GM23338 (cell line): ENCODE data around the gene WDR13. TPM values are rescaled to one million over a fixed set of nuclear protein-coding genes. Genes with fewer than 3 reads are reported as not detected.
A peak's percentile ranks its signal among the peaks of the same experiment; 100 is the strongest.

Experiments used
- ATAC-seq: fragments of 200-7000 bp; cut with Tn5 transposase; 3 replicates; pipeline ENCODE4 v1.9.1; 2020
- DNase-seq: peaks from one replicate; pipeline ENCODE4 v3.0.0-alpha.2; 2015; ENCODE audit warnings: low spot score
- H2AFZ ChIP-seq: fragments of 200-600 bp; sonication (generic); 2 replicates; pipeline ENCODE4 v1.8.0; 2016; ENCODE audit warnings: antibody characterized with exemption, mild to moderate bottlenecking, moderate library complexity
- H3F3A ChIP-seq: fragments of 200-600 bp; sonication (generic); replicated peaks from 2 replicates; pipeline ENCODE4 v1.8.0; 2017; ENCODE audit warnings: antibody characterized with exemption, mixed run types, low read depth
- H3K27ac ChIP-seq: fragments of 200-600 bp; sonication (generic); 2 replicates; pipeline ENCODE4 v1.6.1; 2016; ENCODE audit warnings: low read depth
- H3K27me3 ChIP-seq: fragments of 200-600 bp; sonication (generic); 2 replicates; pipeline ENCODE4 v1.8.0; 2016; ENCODE audit warnings: mild to moderate bottlenecking, mixed run types, moderate library complexity; ENCODE audit not compliant: insufficient read depth
- H3K36me3 ChIP-seq: fragments of 200-600 bp; sonication (generic); 2 replicates; pipeline ENCODE4 v1.8.0; 2016; ENCODE audit warnings: mild to moderate bottlenecking; ENCODE audit not compliant: insufficient read depth
- H3K4me1 ChIP-seq: fragments of 200-600 bp; sonication (generic); 2 replicates; pipeline ENCODE4 v1.8.0; 2016; ENCODE audit warnings: mild to moderate bottlenecking, moderate library complexity; ENCODE audit not compliant: insufficient read depth
- H3K4me2 ChIP-seq: fragments of 200-600 bp; sonication (generic); 2 replicates; pipeline ENCODE4 v1.7.1; 2017; ENCODE audit warnings: mixed run types
- H3K4me3 ChIP-seq: fragments of 200-600 bp; sonication (generic); 2 replicates; pipeline ENCODE4 v1.6.1; 2016; ENCODE audit warnings: mixed run types
- H3K79me2 ChIP-seq: fragments of 200-600 bp; sonication (generic); replicated peaks from 2 replicates; pipeline ENCODE4 v1.8.0; 2017; ENCODE audit warnings: mild to moderate bottlenecking; ENCODE audit not compliant: insufficient read depth
- H3K9me2 ChIP-seq: fragments of 200-600 bp; sonication (generic); 2 replicates; pipeline ENCODE4 v1.8.0; 2017; ENCODE audit not compliant: insufficient read depth
- H4K20me1 ChIP-seq: fragments of 200-600 bp; sonication (generic); replicated peaks from 2 replicates; pipeline ENCODE4 v1.8.0; 2017; ENCODE audit warnings: mild to moderate bottlenecking; ENCODE audit not compliant: insufficient read depth
- H3K27ac Mint-ChIP-seq: 2 replicates; pipeline ENCODE4 v1.8.0; 2020; ENCODE audit warnings: inconsistent platforms, mild to moderate bottlenecking, moderate library complexity, mixed read lengths
- H3K27me3 Mint-ChIP-seq: 3 replicates; pipeline ENCODE4 v1.8.0; 2022; ENCODE audit warnings: low read depth, mild to moderate bottlenecking, moderate library complexity, mixed read lengths, inconsistent platforms; ENCODE audit not compliant: insufficient read depth, poor library complexity
- H3K36me3 Mint-ChIP-seq: 3 replicates; pipeline ENCODE4 v1.8.0; 2021; ENCODE audit warnings: low read depth, mild to moderate bottlenecking, inconsistent platforms, moderate library complexity, mixed read lengths
- H3K4me1 Mint-ChIP-seq: 3 replicates; pipeline ENCODE4 v1.8.0; 2020; ENCODE audit warnings: mild to moderate bottlenecking, inconsistent platforms, mixed read lengths
- H3K4me3 Mint-ChIP-seq: 3 replicates; pipeline ENCODE4 v1.8.0; 2021; ENCODE audit warnings: moderate library complexity, mild to moderate bottlenecking, inconsistent platforms, mixed read lengths
- H3K9me3 Mint-ChIP-seq: 3 replicates; pipeline ENCODE4 v1.8.0; 2020; ENCODE audit warnings: moderate library complexity, mild to moderate bottlenecking, inconsistent platforms, mixed read lengths
- CREB1 ChIP-seq: fragments of 250-450 bp; sonication (Bioruptor Pico); IDR thresholded peaks from 2 replicates; pipeline ENCODE4 v1.5.0; 2020; ENCODE audit warnings: low read depth, mild to moderate bottlenecking, moderate library complexity
- ETS1 ChIP-seq: IDR thresholded peaks from 2 replicates; pipeline ENCODE4 v1.6.1; 2016; ENCODE audit warnings: antibody characterized with exemption
- EZH2 ChIP-seq: fragments of 200-600 bp; sonication (generic); IDR thresholded peaks from one replicate; pipeline ENCODE4 v1.8.0; 2017; ENCODE audit warnings: antibody characterized with exemption, mild to moderate bottlenecking, low read depth; ENCODE audit not compliant: unreplicated experiment
- EZH2phosphoT487 ChIP-seq: fragments of 200-600 bp; sonication (generic); IDR thresholded peaks from one replicate; pipeline ENCODE4 v1.8.1; 2018; ENCODE audit warnings: antibody characterized with exemption; ENCODE audit not compliant: unreplicated experiment
- JUNB ChIP-seq: IDR thresholded peaks from one replicate; pipeline ENCODE4 v1.6.1; 2016; ENCODE audit warnings: antibody characterized with exemption; ENCODE audit not compliant: unreplicated experiment
- NANOG ChIP-seq: IDR thresholded peaks from 2 replicates; pipeline ENCODE4 v1.6.1; 2016; ENCODE audit warnings: antibody characterized with exemption, borderline replicate concordance
- POLR2AphosphoS5 ChIP-seq: IDR thresholded peaks from 2 replicates; pipeline ENCODE4 v1.6.1; 2016; ENCODE audit warnings: antibody characterized with exemption, low read depth
- REST ChIP-seq: IDR thresholded peaks from one replicate; pipeline ENCODE4 v1.6.1; 2018; ENCODE audit warnings: antibody characterized with exemption; ENCODE audit not compliant: unreplicated experiment
- STAT1 ChIP-seq: IDR thresholded peaks from one replicate; pipeline ENCODE4 v1.6.1; 2016; ENCODE audit warnings: antibody characterized with exemption; ENCODE audit not compliant: unreplicated experiment
- ZNF114 ChIP-seq: fragments of 250-450 bp; sonication (Bioruptor Pico); IDR thresholded peaks from 2 replicates; pipeline ENCODE4 v1.5.0; 2020; ENCODE audit warnings: mild to moderate bottlenecking, moderate library complexity
- ZNF331 ChIP-seq: fragments of 250-450 bp; sonication (Bioruptor Pico); IDR thresholded peaks from 2 replicates; pipeline ENCODE4 v1.5.0; 2020; ENCODE audit warnings: low read depth, mild to moderate bottlenecking, moderate library complexity
- polyA plus RNA-seq: library from polyadenylated mRNA; unstranded; fragments of >200 nt; fragmentation: Nextera tagmentation; extraction: Ambion mirVana; gene quantifications from 2 replicates; pipeline ENCODE4 v1.2.1, GENCODE V29; 2016
- total RNA-seq: library from RNA; depleted of rRNA; stranded (reverse); fragments of >200 nt; shearing (Covaris generic); gene quantifications from 2 replicates; pipeline ENCODE4 v1.2.3, GENCODE V29; 2014
- TF ChIP-seq, protein P1 (sequence below): fragments of 250-450 bp; sonication (Bioruptor Pico); IDR thresholded peaks from 2 replicates; pipeline ENCODE4 v1.5.0; 2020; ENCODE audit warnings: mild to moderate bottlenecking, moderate library complexity
- TF ChIP-seq, protein P2 (sequence below), 2 experiments: fragments of 200-600 bp in 1 of 2; sonication (generic) in 1 of 2; conservative IDR thresholded peaks; 2 replicates each; pipeline versions ENCODE4 v1.5.1 to v1.6.1; 2016 to 2017; ENCODE audit warnings: antibody characterized with exemption in 2 of 2, low read depth in 2 of 2, mild to moderate bottlenecking in 2 of 2, moderate library complexity in 1 of 2

The WDR13 gene
- total and polyA plus RNA-seq, 2 experiments from 2014 or later, result 24.2 to 24.9 TPM

GRCh38 chrX:48575642-48576041 lies 21.6 kb upstream of the WDR13 start:
- Histone ChIP-seq H3K36me3 (peaks cover 32% of the 10 kb centered on the region), H3K4me1 (no peaks in the 10 kb centered on the region), H3K27ac (0 out of 2 replicates have a peak overlapping the region, but pooled peaks have one; percentile 14), H4K20me1 (no peaks in the 10 kb centered on the region; the same call in 1 of the 2 replicates), H3K4me3 (peak overlapping the region; percentile 73), H3F3A (peaks cover 9% of the 10 kb centered on the region; the same call in 1 of the 2 replicates), H3K9me2 (no peaks in the 10 kb centered on the region), H3K4me2 (peak overlapping the region; percentile 87), H3K27me3 (no peaks in the 10 kb centered on the region), H3K79me2 (peaks cover 13% of the 10 kb centered on the region), H2AFZ (no peak overlapping the region)
- no peak for TF ChIP-seq CREB1 (CRISPR knock-in tag)
- no peak for TF ChIP-seq ZNF114
- TF ChIP-seq EZH2phosphoT487, result no peak
- TF ChIP-seq ZNF331, result no peak
- TF ChIP-seq POLR2AphosphoS5, result no peak
- TF ChIP-seq, protein P1, sequence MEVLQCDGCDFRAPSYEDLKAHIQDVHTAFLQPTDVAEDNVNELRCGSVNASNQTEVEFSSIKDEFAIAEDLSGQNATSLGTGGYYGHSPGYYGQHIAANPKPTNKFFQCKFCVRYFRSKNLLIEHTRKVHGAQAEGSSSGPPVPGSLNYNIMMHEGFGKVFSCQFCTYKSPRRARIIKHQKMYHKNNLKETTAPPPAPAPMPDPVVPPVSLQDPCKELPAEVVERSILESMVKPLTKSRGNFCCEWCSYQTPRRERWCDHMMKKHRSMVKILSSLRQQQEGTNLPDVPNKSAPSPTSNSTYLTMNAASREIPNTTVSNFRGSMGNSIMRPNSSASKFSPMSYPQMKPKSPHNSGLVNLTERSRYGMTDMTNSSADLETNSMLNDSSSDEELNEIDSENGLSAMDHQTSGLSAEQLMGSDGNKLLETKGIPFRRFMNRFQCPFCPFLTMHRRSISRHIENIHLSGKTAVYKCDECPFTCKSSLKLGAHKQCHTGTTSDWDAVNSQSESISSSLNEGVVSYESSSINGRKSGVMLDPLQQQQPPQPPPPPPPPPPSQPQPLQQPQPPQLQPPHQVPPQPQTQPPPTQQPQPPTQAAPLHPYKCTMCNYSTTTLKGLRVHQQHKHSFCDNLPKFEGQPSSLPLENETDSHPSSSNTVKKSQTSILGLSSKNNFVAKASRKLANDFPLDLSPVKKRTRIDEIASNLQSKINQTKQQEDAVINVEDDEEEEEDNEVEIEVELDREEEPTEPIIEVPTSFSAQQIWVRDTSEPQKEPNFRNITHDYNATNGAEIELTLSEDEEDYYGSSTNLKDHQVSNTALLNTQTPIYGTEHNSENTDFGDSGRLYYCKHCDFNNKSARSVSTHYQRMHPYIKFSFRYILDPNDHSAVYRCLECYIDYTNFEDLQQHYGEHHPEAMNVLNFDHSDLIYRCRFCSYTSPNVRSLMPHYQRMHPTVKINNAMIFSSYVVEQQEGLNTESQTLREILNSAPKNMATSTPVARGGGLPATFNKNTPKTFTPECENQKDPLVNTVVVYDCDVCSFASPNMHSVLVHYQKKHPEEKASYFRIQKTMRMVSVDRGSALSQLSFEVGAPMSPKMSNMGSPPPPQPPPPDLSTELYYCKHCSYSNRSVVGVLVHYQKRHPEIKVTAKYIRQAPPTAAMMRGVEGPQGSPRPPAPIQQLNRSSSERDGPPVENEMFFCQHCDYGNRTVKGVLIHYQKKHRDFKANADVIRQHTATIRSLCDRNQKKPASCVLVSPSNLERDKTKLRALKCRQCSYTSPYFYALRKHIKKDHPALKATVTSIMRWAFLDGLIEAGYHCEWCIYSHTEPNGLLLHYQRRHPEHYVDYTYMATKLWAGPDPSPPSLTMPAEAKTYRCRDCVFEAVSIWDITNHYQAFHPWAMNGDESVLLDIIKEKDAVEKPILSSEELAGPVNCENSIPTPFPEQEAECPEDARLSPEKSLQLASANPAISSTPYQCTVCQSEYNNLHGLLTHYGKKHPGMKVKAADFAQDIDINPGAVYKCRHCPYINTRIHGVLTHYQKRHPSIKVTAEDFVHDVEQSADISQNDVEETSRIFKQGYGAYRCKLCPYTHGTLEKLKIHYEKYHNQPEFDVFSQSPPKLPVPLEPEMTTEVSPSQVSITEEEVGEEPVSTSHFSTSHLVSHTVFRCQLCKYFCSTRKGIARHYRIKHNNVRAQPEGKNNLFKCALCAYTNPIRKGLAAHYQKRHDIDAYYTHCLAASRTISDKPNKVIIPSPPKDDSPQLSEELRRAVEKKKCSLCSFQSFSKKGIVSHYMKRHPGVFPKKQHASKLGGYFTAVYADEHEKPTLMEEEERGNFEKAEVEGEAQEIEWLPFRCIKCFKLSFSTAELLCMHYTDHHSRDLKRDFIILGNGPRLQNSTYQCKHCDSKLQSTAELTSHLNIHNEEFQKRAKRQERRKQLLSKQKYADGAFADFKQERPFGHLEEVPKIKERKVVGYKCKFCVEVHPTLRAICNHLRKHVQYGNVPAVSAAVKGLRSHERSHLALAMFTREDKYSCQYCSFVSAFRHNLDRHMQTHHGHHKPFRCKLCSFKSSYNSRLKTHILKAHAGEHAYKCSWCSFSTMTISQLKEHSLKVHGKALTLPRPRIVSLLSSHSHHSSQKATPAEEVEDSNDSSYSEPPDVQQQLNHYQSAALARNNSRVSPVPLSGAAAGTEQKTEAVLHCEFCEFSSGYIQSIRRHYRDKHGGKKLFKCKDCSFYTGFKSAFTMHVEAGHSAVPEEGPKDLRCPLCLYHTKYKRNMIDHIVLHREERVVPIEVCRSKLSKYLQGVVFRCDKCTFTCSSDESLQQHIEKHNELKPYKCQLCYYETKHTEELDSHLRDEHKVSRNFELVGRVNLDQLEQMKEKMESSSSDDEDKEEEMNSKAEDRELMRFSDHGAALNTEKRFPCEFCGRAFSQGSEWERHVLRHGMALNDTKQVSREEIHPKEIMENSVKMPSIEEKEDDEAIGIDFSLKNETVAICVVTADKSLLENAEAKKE (CRISPR knock-in tag), result no peak
- no peak for TF ChIP-seq ETS1
- no peak for TF ChIP-seq EZH2
- no peak for TF ChIP-seq REST
- no peak for TF ChIP-seq JUNB
- TF ChIP-seq, protein P2, sequence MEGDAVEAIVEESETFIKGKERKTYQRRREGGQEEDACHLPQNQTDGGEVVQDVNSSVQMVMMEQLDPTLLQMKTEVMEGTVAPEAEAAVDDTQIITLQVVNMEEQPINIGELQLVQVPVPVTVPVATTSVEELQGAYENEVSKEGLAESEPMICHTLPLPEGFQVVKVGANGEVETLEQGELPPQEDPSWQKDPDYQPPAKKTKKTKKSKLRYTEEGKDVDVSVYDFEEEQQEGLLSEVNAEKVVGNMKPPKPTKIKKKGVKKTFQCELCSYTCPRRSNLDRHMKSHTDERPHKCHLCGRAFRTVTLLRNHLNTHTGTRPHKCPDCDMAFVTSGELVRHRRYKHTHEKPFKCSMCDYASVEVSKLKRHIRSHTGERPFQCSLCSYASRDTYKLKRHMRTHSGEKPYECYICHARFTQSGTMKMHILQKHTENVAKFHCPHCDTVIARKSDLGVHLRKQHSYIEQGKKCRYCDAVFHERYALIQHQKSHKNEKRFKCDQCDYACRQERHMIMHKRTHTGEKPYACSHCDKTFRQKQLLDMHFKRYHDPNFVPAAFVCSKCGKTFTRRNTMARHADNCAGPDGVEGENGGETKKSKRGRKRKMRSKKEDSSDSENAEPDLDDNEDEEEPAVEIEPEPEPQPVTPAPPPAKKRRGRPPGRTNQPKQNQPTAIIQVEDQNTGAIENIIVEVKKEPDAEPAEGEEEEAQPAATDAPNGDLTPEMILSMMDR (conservative IDR thresholded peaks at IDR 0.05; ENCODE audit: low read depth in 2 of 2), result no peak
- TF ChIP-seq STAT1, result no peak
- no peak for TF ChIP-seq NANOG
- H3K4me3 Mint-ChIP-seq, result peak overlapping the region; percentile 94
- H3K27ac Mint-ChIP-seq, result peak overlapping the region; percentile 100
- H3K36me3 Mint-ChIP-seq, result peaks cover 59% of the 10 kb centered on the region
- H3K27me3 Mint-ChIP-seq, result peaks cover 7% of the 10 kb centered on the region
- DNase-seq, result no peak
- H3K4me1 Mint-ChIP-seq, result peaks cover 9% of the 10 kb centered on the region; the same call in 2 of the 3 replicates
- ATAC-seq, result no peak
- no peaks in the 10 kb centered on the region for H3K9me3 Mint-ChIP-seq
